IMR-90 (cell line): ENCODE measurements around the gene TPI1. TPM values are rescaled to one million over a fixed set of nuclear protein-coding genes. Genes with fewer than 3 reads are reported as not detected.
A peak's percentile ranks its signal among the peaks of the same experiment; 100 is the strongest.

Experiments used
- ATAC-seq: fragments of 200-7000 bp; cut with Tn5 transposase; 2 replicates; pipeline ENCODE4 v1.9.1; 2020; ENCODE audit warnings: low read depth, mild to moderate bottlenecking, moderate library complexity
- BruUV-seq: library from RNA; stranded (reverse); fragments of 400-500 nt; replicated peaks from 2 replicates; lab custom pipeline; 2021; lab: Mats Ljungman, UMichigan
- CTCF ChIA-PET: fragments of 300-600 bp; formaldehyde crosslinking; extraction: SDS; loops from one replicate; lab custom pipeline; 2021; ENCODE audit warnings: antibody characterized with exemption; lab: Yijun Ruan, JAX
- POLR2A ChIA-PET: fragments of 300-600 bp; sonication (Branson Sonifier 250); formaldehyde crosslinking; loops from one replicate; lab custom pipeline; 2022; ENCODE audit warnings: antibody characterized with exemption; ENCODE audit not compliant: unreplicated experiment; lab: Charles Lee
- DNase-seq: peaks from one replicate; pipeline ENCODE4 v3.0.0; 2013
- H2AFZ ChIP-seq: replicated peaks from 2 replicates; pipeline ENCODE3; 2013; ENCODE audit warnings: low read length, mild to moderate bottlenecking; ENCODE audit not compliant: poor library complexity
- H2AK5ac ChIP-seq: 2 replicates; pipeline ENCODE4 v1.6.1; 2013; ENCODE audit warnings: low read depth, low read length, inconsistent platforms
- H2AK9ac ChIP-seq: replicated peaks from 2 replicates; pipeline ENCODE3; 2013; ENCODE audit warnings: mild to moderate bottlenecking, low read depth, low read length, moderate library complexity; ENCODE audit not compliant: poor library complexity
- H2BK120ac ChIP-seq: 2 replicates; pipeline ENCODE4 v1.6.1; 2013; ENCODE audit warnings: low read depth, low read length, inconsistent platforms
- H2BK15ac ChIP-seq: 3 replicates; pipeline ENCODE4 v1.6.1; 2013; ENCODE audit warnings: low read depth, low read length, inconsistent platforms
- H2BK20ac ChIP-seq: 2 replicates; pipeline ENCODE4 v1.6.1; 2013; ENCODE audit warnings: low read depth, mild to moderate bottlenecking, inconsistent platforms, low read length, moderate library complexity
- H2BK5ac ChIP-seq: 2 replicates; pipeline ENCODE4 v1.6.1; 2013; ENCODE audit warnings: mild to moderate bottlenecking, low read depth, low read length, inconsistent platforms; ENCODE audit not compliant: poor library complexity, severe bottlenecking
- H3K14ac ChIP-seq: replicated peaks from 2 replicates; pipeline ENCODE4 v1.6.1; 2013; ENCODE audit warnings: low read depth, low read length, inconsistent platforms
- H3K18ac ChIP-seq: 2 replicates; pipeline ENCODE4 v1.6.1; 2013; ENCODE audit warnings: low read depth, low read length, control low read depth
- H3K23ac ChIP-seq: 2 replicates; pipeline ENCODE4 v1.6.1; 2013; ENCODE audit warnings: low read depth, low read length, inconsistent platforms
- H3K27ac ChIP-seq: 2 replicates; pipeline ENCODE4 v1.5.1; 2013; ENCODE audit warnings: mild to moderate bottlenecking, control low read depth, low read length; ENCODE audit not compliant: insufficient read depth
- H3K27me3 ChIP-seq: 2 replicates; pipeline ENCODE4 v1.6.1; 2013; ENCODE audit warnings: low read length; ENCODE audit not compliant: control insufficient read depth, insufficient read depth
- H3K36me3 ChIP-seq: 2 replicates; pipeline ENCODE4 v1.6.1; 2013; ENCODE audit warnings: low read length, mixed read lengths; ENCODE audit not compliant: control insufficient read depth, insufficient read depth
- H3K4ac ChIP-seq: 2 replicates; pipeline ENCODE4 v1.6.1; 2013; ENCODE audit warnings: low read depth, low read length, inconsistent platforms
- H3K4me1 ChIP-seq: 2 replicates; pipeline ENCODE4 v1.6.1; 2013; ENCODE audit warnings: low read length, mixed read lengths; ENCODE audit not compliant: control insufficient read depth, insufficient read depth
- H3K4me2 ChIP-seq: 2 replicates; pipeline ENCODE4 v1.6.1; 2013; ENCODE audit warnings: low read depth, mild to moderate bottlenecking, control low read depth, low read length, moderate library complexity
- H3K4me3 ChIP-seq: 2 replicates; pipeline ENCODE4 v1.5.1; 2013; ENCODE audit warnings: low read depth, mild to moderate bottlenecking, control low read depth, low read length, moderate library complexity; ENCODE audit not compliant: insufficient read depth
- H3K56ac ChIP-seq: 2 replicates; pipeline ENCODE4 v1.6.1; 2013; ENCODE audit warnings: low read length, inconsistent platforms; ENCODE audit not compliant: insufficient read depth; ENCODE audit errors: extremely low read depth
- H3K79me1 ChIP-seq, 2 experiments: 2 replicates each; pipeline ENCODE4 v1.6.1; 2013; ENCODE audit warnings: low read length in 2 of 2, inconsistent platforms in 1 of 2, low read depth in 1 of 2
- H3K9ac ChIP-seq: 2 replicates; pipeline ENCODE4 v1.6.1; 2013; ENCODE audit warnings: low read depth, low read length, control low read depth
- H3K9me1 ChIP-seq: 2 replicates; pipeline ENCODE4 v1.6.1; 2013; ENCODE audit warnings: low read length, inconsistent platforms; ENCODE audit not compliant: insufficient read depth
- H3K9me3 ChIP-seq: 2 replicates; pipeline ENCODE4 v1.6.1; 2013; ENCODE audit warnings: low read length; ENCODE audit not compliant: control insufficient read depth, insufficient read depth
- H4K20me1 ChIP-seq: 2 replicates; pipeline ENCODE4 v1.6.1; 2013; ENCODE audit warnings: low read length, inconsistent platforms; ENCODE audit not compliant: insufficient read depth
- H4K5ac ChIP-seq: 2 replicates; pipeline ENCODE4 v1.6.1; 2013; ENCODE audit warnings: mild to moderate bottlenecking, low read depth, low read length, control low read depth
- H4K8ac ChIP-seq, 2 experiments: 2 replicates each; pipeline ENCODE4 v1.6.1; 2013; ENCODE audit warnings: low read depth in 2 of 2, low read length in 2 of 2, control low read depth in 1 of 2, inconsistent platforms in 1 of 2
- H4K91ac ChIP-seq: 2 replicates; pipeline ENCODE4 v1.6.1; 2013; ENCODE audit warnings: low read depth, low read length, inconsistent platforms; ENCODE audit not compliant: insufficient read depth
- BHLHE40 ChIP-seq: fragments of 150-350 bp; IDR thresholded peaks from 2 replicates; pipeline ENCODE4 v1.6.1; 2016; ENCODE audit warnings: mild to moderate bottlenecking, low read depth, low read length
- CEBPB ChIP-seq: IDR thresholded peaks from 2 replicates; pipeline ENCODE4 v1.6.1; 2012; ENCODE audit warnings: low read depth, low read length, improper control_type of control experiment
- CHD1 ChIP-seq: IDR thresholded peaks from 2 replicates; pipeline ENCODE4 v1.6.1; 2012; ENCODE audit warnings: low read depth, low read length, improper control_type of control experiment
- ELK1 ChIP-seq: fragments of 150-350 bp; IDR thresholded peaks from 2 replicates; pipeline ENCODE4 v1.6.1; 2016; ENCODE audit warnings: low read depth, mild to moderate bottlenecking, low read length, moderate library complexity, borderline replicate concordance
- FOS ChIP-seq: fragments of 150-350 bp; IDR thresholded peaks from 2 replicates; pipeline ENCODE4 v1.6.1; 2016; ENCODE audit warnings: low read depth, low read length
- MAZ ChIP-seq: IDR thresholded peaks from 2 replicates; pipeline ENCODE4 v1.6.1; 2012; ENCODE audit warnings: low read depth, mild to moderate bottlenecking, low read length, improper control_type of control experiment, moderate library complexity, borderline replicate concordance
- MXI1 ChIP-seq: IDR thresholded peaks from 2 replicates; pipeline ENCODE4 v1.6.1; 2012; ENCODE audit warnings: low read depth, mild to moderate bottlenecking, low read length, moderate library complexity, borderline replicate concordance
- NFE2L2 ChIP-seq: fragments of 150-350 bp; IDR thresholded peaks from 2 replicates; pipeline ENCODE4 v1.6.1; 2016; ENCODE audit warnings: low read depth, mild to moderate bottlenecking, low read length
- POLR2A ChIP-seq: IDR thresholded peaks from 2 replicates; pipeline ENCODE4 v1.6.1; 2012; ENCODE audit warnings: mild to moderate bottlenecking, low read depth, low read length
- RAD21 ChIP-seq: IDR thresholded peaks from 2 replicates; pipeline ENCODE4 v1.6.1; 2012; ENCODE audit warnings: low read length, improper control_type of control experiment
- RCOR1 ChIP-seq: IDR thresholded peaks from 2 replicates; pipeline ENCODE4 v1.6.1; 2012; ENCODE audit warnings: mild to moderate bottlenecking, low read length, improper control_type of control experiment; ENCODE audit not compliant: insufficient replicate concordance
- RFX5 ChIP-seq: IDR thresholded peaks from 2 replicates; pipeline ENCODE4 v1.8.0; 2012; ENCODE audit warnings: low read depth, mild to moderate bottlenecking, low read length, moderate library complexity
- SMC3 ChIP-seq: fragments of 150-350 bp; IDR thresholded peaks from 2 replicates; pipeline ENCODE4 v1.6.1; 2016; ENCODE audit warnings: low read depth, mild to moderate bottlenecking, antibody characterized with exemption, low read length, moderate library complexity
- USF2 ChIP-seq: fragments of 150-350 bp; IDR thresholded peaks from 2 replicates; pipeline ENCODE4 v1.6.1; 2017; ENCODE audit warnings: mild to moderate bottlenecking, antibody characterized with exemption, low read length, low read depth
- WGBS, 2 experiments: methylation state at CpG; one replicate each; pipeline versions ENCODE4 v1.1.5 to v1.1.7; 2013; ENCODE audit warnings: missing lambda C conversion rate in 2 of 2; ENCODE audit not compliant: insufficient read length in 1 of 2; ENCODE audit errors: extremely low coverage in 2 of 2; 5-methylcytosine and 5-hydroxymethylcytosine counted together
- dilution Hi-C: fragments of 300-500 bp; cut with HindIII; formaldehyde crosslinking; loops from one replicate; pipeline ENCODE4 v1.14.3; 2018; ENCODE audit warnings: low sequenced_read_pairs; ENCODE audit not compliant: unreplicated experiment
- in situ Hi-C: fragments of 300-500 bp; cut with MboI; formaldehyde crosslinking; loops from 3 replicates; pipeline ENCODE4 v1.14.3; 2019; ENCODE audit warnings: low sequenced_read_pairs, inconsistent platforms, mixed read lengths
- intact Hi-C: fragments of 100-400 bp; cut with micrococcal nuclease; formaldehyde crosslinking; loops from 2 replicates; pipeline ENCODE4 v1.10.0; 2022
- polyA plus RNA-seq, 3 experiments: library from polyadenylated mRNA; depleted of rRNA; stranded (reverse); fragments of >200 nt; gene quantifications; 2 replicates each; pipeline ENCODE4 v1.2.3, GENCODE V29; 2012; ENCODE audit warnings: low replicate concordance in 1 of 3
- total RNA-seq: library from RNA; depleted of rRNA; stranded (reverse); fragments of >200 nt; gene quantifications from 2 replicates; pipeline ENCODE4 v1.2.3, GENCODE V29; 2012

TPI1 gene
- total and polyA plus RNA-seq, 2 of the 4 experiments (the other 2 are of a cell fraction) = 1,995 to 2,176 TPM

GRCh38 chr12:6830286-6830890 is 36.9 kb upstream of the TPI1 start:
- Histone ChIP-seq H3K4me1 (peaks cover 10% of the 10 kb centered on the region), H2AK9ac (peak overlapping the region; percentile 87), H3K9me3 (no peaks in the 10 kb centered on the region), H3K9me1 (peaks cover 6% of the 10 kb centered on the region; the same call in 1 of the 2 replicates), H3K27me3 (no peaks in the 10 kb centered on the region), H3K27ac (no peak overlapping the region), H3K18ac (no peak overlapping the region), H2BK120ac (no peak overlapping the region), H2AK5ac (peak overlapping the region; percentile 94; the same call in 1 of the 2 replicates), H3K23ac (peak overlapping the region; percentile 86; the same call in 1 of the 2 replicates), H3K4me2 (peak overlapping the region; percentile 85; the same call in 1 of the 2 replicates), H4K8ac (peak overlapping the region in 1 of 2 experiments; percentile 70; a peak in 2 of 4 replicates), H2BK15ac (no peak overlapping the region), H3K56ac (no peak overlapping the region), H4K5ac (peak overlapping the region; percentile 4; the same call in 1 of the 2 replicates), H2BK5ac (no peak overlapping the region), H3K79me1 (peaks cover 17 to 69% of the 10 kb centered on the region in 2 experiments), H3K4me3 (no peak overlapping the region), H2AFZ (peak overlapping the region; percentile 5), H4K91ac (no peak overlapping the region), H3K36me3 (peaks cover 33% of the 10 kb centered on the region), H2BK20ac (no peak overlapping the region), H3K4ac (peak overlapping the region; percentile 66), H3K14ac (peak overlapping the region; percentile 41), H4K20me1 (peaks cover 9% of the 10 kb centered on the region), H3K9ac (peak overlapping the region; percentile 92)
- WGBS, 2 experiments = no CpG with 5 or more reads among the region's 11 CpGs
- in situ Hi-C loops (no loop called here), intact Hi-C loops (no loop called here), dilution Hi-C loops (no loop called here)
- no peak for ATAC-seq
- no peak for DNase-seq
- CTCF ChIA-PET = no interaction called here
- POLR2A ChIA-PET = interaction anchor here (1.1 to 1.4 kb wide), 2 partner anchors 21 to 37 kb away, joined by 3 to 5 read pairs; partner anchors contain the start of genes CDCA3 and TPI1
- no TSS peak for BruUV-seq
- no peak for TF ChIP-seq RCOR1
- TF ChIP-seq ELK1 = no peak
- TF ChIP-seq POLR2A = no peak
- no peak for TF ChIP-seq RFX5
- no peak for TF ChIP-seq BHLHE40
- TF ChIP-seq SMC3 = no peak
- no peak for TF ChIP-seq MXI1
- no peak for TF ChIP-seq NFE2L2
- TF ChIP-seq CEBPB = no peak
- TF ChIP-seq RAD21 = no peak
- TF ChIP-seq USF2 = no peak
- TF ChIP-seq CHD1 = no peak
- no peak for TF ChIP-seq MAZ
- TF ChIP-seq FOS = no peak
